GM12892 (cell line): Measurements from ENCODE around the gene ZNF668.

Experiments
- POLR2A ChIP-seq: IDR thresholded peaks from 2 replicates; pipeline ENCODE4 v1.6.1; 2011; ENCODE audit warnings: low read depth, low read length, control low read depth
- POLR2AphosphoS5 ChIP-seq: IDR thresholded peaks from 2 replicates; pipeline ENCODE4 v1.6.1; 2011; ENCODE audit warnings: low read depth, low read length, control low read depth
- TAF1 ChIP-seq: IDR thresholded peaks from 2 replicates; pipeline ENCODE4 v1.6.1; 2011; ENCODE audit warnings: low read depth, mild to moderate bottlenecking, control low read depth, low read length, borderline replicate concordance

DNA sequence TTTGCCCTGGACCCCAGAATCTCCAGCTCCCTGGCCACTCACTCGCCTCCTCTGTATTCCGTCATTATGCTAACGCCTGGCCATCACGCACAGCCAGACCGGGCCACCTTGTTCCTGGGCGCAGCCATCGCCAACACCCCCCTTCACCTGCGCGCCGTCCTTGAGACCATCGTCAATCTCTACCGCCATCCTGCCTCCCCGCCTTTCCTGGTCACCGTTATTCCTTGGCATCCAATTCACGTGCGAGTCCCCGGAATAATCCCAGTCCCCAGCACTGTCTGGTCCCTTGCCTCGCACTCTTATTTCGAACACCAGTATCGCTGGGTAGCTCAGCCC is 20.0 kb upstream of the ZNF668 start:
- TF ChIP-seq POLR2AphosphoS5 (no peak), TAF1 (no peak), POLR2A (no peak)
